HG02938 (cell line): ENCODE results near the gene EIF1AY.
"Not testable (repeated sequence)": the region's sequence is repeated elsewhere in the genome, so short reads cannot be mapped to it uniquely, and the experiment has no call there.

Experiments
- ATAC-seq: cut with Tn5 transposase; IDR thresholded peaks from one replicate; pipeline ENCODE4 v1.9.1; 2021; ENCODE audit warnings: mild to moderate bottlenecking, moderate library complexity; ENCODE audit not compliant: unreplicated experiment

EIF1AY gene, protein sequence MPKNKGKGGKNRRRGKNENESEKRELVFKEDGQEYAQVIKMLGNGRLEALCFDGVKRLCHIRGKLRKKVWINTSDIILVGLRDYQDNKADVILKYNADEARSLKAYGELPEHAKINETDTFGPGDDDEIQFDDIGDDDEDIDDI

DNA sequence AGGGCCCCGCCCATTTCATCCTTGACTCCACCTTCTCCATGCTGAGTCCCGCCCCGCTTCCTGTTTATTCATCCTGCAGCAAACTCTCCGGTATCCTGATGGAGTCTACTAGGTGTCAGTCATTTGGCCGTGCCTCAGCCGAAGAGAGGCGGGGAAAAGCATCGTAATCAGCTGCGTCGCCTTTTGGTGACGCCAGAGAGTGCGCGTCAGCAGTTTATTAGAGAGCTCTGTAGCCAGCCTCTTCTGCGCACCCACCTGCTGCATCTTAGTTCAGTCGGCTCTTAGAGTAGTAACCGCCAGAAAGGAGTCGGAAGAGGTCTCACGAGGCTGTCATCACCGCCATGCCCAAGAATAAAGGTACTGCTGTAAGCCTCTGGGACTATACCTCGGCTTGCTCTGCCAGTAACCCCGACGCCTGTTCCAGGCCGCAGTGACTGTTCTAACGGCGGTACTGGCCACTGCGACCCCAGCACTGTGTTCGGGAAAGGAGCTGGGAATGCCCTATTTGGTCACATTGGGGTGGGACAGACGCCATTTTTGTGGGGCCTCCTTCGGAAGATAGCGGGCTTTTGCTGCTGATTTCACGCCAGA is at the start of gene EIF1AY:
TSS of gene EIF1AY (plus strand) at position 246 of the 591 bp plus-strand sequence. CDS start at position 342, 96 bp downstream.
- peak; percentile 96 for ATAC-seq

DNA sequence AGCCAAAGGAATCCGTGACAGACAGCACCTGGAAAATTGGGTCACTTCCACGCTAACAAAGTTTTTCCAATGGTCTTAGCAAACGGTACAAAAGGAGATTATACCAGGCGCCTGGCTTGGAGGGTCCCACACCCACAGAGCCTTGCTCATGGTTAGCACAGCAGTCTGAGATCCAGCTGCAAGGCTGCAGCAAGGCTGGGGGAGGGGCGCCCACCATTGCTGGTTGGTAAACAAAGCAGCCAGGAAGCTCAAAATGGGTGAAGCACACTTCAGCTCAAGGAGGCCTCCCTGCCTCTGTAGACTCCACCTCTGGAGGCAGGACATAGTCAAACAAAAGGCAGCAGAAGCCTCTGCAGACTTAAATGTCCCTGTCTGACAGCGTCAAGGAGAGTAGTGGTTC is 47.1 kb upstream of the EIF1AY start:
- ATAC-seq: no peak

- no peak for ATAC-seq
These were observed 37.4 kb upstream of the EIF1AY start for GRCh38 chrY:20538186-20538585.

DNA sequence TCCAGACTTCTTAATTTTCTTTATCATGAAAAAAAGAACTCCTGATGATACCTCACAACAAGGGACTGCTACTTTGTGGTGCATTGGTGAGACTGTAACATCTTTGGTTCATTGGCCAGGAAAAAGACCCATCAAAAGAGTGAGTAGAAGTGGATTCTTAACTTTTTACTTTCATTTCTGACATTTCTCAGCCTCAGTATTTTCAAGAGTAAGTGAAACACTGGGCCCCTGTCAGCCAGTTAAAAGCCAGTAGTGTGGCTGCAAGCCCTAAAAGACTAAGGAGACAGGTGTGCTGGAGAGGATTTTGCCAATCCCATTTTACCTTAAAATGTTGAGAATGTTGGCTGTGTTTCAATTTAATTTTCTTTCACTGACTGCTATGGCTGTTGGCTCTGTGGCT is 36.6 kb upstream of the EIF1AY start:
- peak; percentile 51 for ATAC-seq

DNA sequence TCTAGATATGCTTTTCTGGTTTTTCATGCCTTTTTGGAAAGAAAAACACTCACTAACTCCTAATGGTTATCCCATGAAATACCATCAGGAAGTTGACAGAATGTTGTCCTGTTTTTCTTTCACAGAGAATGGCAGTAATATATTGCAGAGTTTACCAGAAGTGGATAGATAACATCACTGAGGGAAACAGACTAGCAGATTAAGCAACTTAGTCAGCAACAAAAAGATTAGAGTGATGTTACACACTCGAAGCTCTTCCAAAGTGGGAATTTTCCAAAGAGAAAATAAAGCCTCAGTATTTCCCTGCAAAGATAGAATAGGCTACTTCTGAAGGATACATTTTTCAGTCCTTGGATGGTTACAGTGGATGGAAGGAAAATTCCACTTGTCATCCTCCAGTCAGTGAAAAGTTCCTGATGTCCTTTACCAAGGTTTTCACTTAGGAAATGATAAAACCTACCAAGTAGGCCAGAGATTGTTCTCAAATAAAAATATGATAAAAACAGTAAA is 31.1 kb upstream of the EIF1AY start:
- no peak for ATAC-seq

GRCh38 chrY:20546071-20546470 is 29.5 kb upstream of the EIF1AY start:
- ATAC-seq: no peak

- no peak for ATAC-seq
These were observed 26.3 kb upstream of the EIF1AY start for GRCh38 chrY:20549289-20549688.

GRCh38 chrY:20551840-20552239 is 23.7 kb upstream of the EIF1AY start:
- ATAC-seq: no peak

GRCh38 chrY:20552764-20553323 is 22.7 kb upstream of the EIF1AY start:
- not testable (repeated sequence) for ATAC-seq

DNA sequence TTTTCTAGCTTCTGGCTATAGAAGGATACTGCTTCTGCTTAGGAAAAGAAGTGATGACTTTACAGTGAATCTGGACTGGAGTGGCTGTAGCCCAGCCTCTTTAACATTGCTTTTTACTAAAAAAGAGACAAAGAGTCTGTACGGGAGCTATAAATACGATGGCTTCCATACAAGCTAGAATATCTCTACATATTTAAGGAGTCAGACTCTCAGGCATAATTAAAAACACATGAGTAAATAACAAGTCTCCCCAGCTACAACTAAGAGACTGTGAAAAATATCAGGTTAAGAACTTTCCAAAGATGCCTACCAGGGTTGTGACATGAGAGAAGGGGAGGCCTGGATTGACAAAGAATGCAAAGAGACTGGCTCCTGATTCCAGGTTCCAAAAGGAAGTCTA is 19.8 kb upstream of the EIF1AY start:
- no peak for ATAC-seq

- ATAC-seq: no peak
These were observed 16.9 kb upstream of the EIF1AY start for GRCh38 chrY:20558677-20559076.

DNA sequence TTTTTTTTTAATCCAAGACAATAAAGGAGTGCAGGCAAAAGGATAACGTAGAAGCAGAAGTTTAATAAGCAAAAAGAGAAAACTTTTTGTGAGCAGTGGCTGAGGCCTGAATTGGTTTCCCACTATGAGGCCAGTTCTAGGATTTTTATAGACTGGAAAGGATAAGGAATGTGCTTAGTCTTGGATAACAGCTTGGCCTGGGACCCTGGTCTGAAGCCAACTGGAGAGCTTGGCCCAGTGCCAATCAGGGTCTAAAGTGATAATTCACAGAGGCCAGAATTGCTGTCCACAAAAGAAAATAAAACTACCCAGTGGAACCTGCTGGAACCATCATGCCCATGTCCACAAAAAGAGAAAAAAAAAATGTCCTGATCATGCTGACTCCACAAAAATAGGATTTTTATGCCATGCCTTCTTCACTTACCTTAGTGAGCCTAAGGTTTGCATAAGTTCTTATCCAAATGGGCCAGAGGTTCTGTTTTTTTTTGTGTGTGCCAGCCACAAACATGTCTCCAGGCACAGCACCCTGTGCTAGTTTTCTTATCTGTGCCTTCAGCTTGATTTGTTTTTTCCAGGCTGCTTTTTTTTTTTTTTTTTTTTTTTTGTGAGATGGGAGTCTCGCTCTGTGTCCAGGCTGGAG is 15.6 kb upstream of the EIF1AY start:
- no peak for ATAC-seq

DNA sequence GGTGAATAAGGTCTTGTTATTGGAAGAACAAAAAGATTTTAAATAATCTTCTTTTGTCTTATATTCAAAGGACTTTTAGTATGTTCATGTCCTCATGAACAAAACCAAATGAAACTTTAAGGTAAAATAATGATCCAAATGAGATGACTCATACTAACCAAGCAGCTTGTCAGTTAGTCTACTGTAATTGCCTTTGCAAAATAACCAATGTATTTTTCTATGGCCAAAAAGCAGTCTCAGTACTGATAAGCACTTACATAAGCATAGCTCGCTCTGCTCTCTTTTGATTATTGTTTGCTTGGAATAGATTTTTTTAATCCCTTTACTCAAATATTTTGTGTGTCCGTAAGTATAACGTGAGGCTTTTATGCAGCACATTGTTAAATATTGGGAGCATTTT is 4.3 kb upstream of the EIF1AY start:
- no peak for ATAC-seq

DNA sequence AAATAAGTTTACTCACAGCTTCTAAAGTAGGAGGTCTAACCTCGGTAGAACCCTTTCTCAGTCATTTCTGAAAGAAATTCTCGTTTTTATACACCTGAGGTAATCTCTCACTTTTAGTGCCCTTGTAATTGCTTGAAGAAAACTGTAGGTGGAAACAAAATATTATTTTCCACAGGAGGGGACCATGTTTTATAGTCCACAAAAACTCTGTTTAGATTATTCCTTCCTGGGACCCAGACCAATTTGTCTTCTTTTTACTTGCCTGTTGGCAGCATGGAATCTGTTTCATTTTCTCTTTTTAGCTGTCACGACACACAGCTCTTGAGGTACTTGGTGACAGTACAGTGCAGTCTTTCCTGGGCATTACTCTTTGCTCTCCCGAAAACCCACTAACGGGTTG is 930 bp downstream of the EIF1AY start:
- ATAC-seq: no peak

- ATAC-seq: no peak
These were observed 2.6 kb downstream of the EIF1AY start for GRCh38 chrY:20578206-20578605.

DNA sequence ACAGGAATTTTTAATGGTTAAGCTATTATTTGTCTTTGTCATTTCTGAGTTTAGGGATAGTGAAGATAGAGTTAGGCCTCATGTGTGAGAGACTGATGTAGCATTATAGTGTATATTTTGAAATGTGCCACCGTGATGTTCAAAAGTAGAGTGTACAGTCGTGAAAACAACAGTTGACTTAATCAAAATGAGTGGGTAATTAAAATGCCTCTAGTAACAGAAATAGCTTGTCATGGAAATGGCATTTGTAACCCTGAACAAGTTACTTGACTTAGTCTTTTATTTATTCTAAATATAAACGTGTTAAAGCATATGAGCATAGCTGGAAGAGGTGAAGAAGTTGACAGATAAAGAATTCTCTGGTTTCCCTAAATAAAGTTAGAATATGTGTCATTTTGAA is 6.1 kb downstream of the EIF1AY start:
- ATAC-seq: no peak

DNA sequence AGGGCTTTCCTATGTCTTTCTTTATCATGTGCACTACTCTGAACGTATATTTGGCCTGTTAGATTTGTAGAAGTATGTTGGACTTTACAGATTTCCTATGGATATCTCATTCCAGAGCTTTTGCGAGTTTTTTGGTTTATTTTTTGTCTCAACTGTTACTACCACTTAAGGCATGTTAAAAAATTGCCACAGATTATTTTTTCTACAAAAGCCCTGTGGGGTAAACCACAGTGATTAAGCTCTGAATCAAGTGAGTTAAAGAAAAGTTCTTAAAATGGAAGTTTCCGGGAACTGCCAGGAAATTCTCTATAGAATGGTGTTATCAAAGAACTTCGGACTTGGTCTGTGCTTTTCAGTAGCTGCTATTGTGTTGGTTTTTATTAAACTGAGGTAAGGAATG is 10.6 kb downstream of the EIF1AY start:
- no peak for ATAC-seq
